Testis (tissue), 3 donors: ENCODE data around the gene MEIOB. TPM values are rescaled to one million over a fixed set of nuclear protein-coding genes. Genes with fewer than 3 reads are reported as not detected.

ENCODE experiments used
- DNase-seq: peaks from one replicate; pipeline ENCODE4 v3.0.0-alpha.2; 2019
- H3K27ac ChIP-seq, 2 donors: fragments of 200-600 bp; sonication (generic); one replicate each; pipeline ENCODE4 v1.5.1; 2019
- H3K27me3 ChIP-seq: fragments of 200-600 bp; sonication (generic); one replicate; pipeline ENCODE4 v1.5.1; 2019
- H3K36me3 ChIP-seq: fragments of 200-600 bp; sonication (generic); one replicate; pipeline ENCODE4 v1.5.1; 2017; ENCODE audit warnings: low read depth; ENCODE audit errors: missing control alignments
- H3K4me1 ChIP-seq: fragments of 200-600 bp; sonication (generic); one replicate; pipeline ENCODE4 v1.5.1; 2019
- H3K4me3 ChIP-seq, 2 donors: fragments of 200-600 bp; sonication (generic); one replicate each; pipeline ENCODE4 v1.5.1; 2017 to 2019
- H3K9me3 ChIP-seq: fragments of 200-600 bp; sonication (generic); one replicate; pipeline ENCODE4 v1.5.1; 2017
- CTCF ChIP-seq, 3 experiments: fragments of 450-650 bp in 2 of 3; fragments of 200-600 bp in 1 of 3; sonication (generic) in 1 of 3; IDR thresholded peaks; one replicate each; pipeline ENCODE4 v1.5.1; 2016 to 2019; ENCODE audit warnings: antibody characterized with exemption in 3 of 3, mild to moderate bottlenecking in 2 of 3, moderate library complexity in 1 of 3
- POLR2A ChIP-seq: fragments of 450-650 bp; IDR thresholded peaks from one replicate; pipeline ENCODE4 v1.6.1; 2017; ENCODE audit warnings: antibody characterized with exemption, mild to moderate bottlenecking, moderate library complexity
- WGBS, 2 donors: methylation state at CpG; one replicate each; pipeline ENCODE4 v1.1.5; 2018; 5-methylcytosine and 5-hydroxymethylcytosine counted together
- intact Hi-C: fragments of 100-400 bp; cut with DNase I; formaldehyde crosslinking; loops from one replicate; pipeline ENCODE4 v1.15.1; 2023; ENCODE audit warnings: low total_unique reads
- polyA plus RNA-seq: library from polyadenylated mRNA; stranded (reverse); fragments of 350-450 nt; fragmentation: Illumina TruSeq; extraction: RNeasy Lipid Tissue Mini Kit (QIAGEN cat#74804); gene quantifications from one replicate; pipeline ENCODE4 v1.2.3, GENCODE V29; 2014; ENCODE audit warnings: low read depth, low replicate concordance; ENCODE audit not compliant: insufficient read depth
- total RNA-seq, 2 donors: library from RNA; depleted of rRNA; stranded (reverse); fragments of >200 nt; gene quantifications; one replicate each; pipeline ENCODE4 v1.2.3, GENCODE V29; 2016

MEIOB gene
- total and polyA plus RNA-seq, 3 donors from 2014 or later: 34.6 to 53.9 (median 53.8) TPM

GRCh38 chr16:1794908-1795666 lies 76.9 kb downstream of the MEIOB start:
- Histone ChIP-seq H3K9me3 (no peaks in the 10 kb centered on the region), H3K4me3 (no peak overlapping the region), H3K4me1 (no peaks in the 10 kb centered on the region), H3K27ac (no peak overlapping the region), H3K27me3 (no peaks in the 10 kb centered on the region), H3K36me3 (no peaks in the 10 kb centered on the region)
- no peak for TF ChIP-seq CTCF (IDR thresholded peaks at IDR 0.05)
- TF ChIP-seq POLR2A: no peak
- WGBS, 2 donors: 83 to 85% methylated on average over 31 to 32 of the region's 32 CpGs
- DNase-seq: no peak
- intact Hi-C loops: no loop called here

- Histone ChIP-seq H3K27me3 (no peaks in the 10 kb centered on the region), H3K27ac (no peak overlapping the region), H3K36me3 (no peaks in the 10 kb centered on the region), H3K9me3 (no peaks in the 10 kb centered on the region), H3K4me1 (no peaks in the 10 kb centered on the region), H3K4me3 (no peak overlapping the region)
- TF ChIP-seq POLR2A (no peak), CTCF (IDR thresholded peaks at IDR 0.05) (no peak)
- 55 to 69% methylated on average over 9 to 18 of the region's 18 CpGs for WGBS, 2 donors
- intact Hi-C loops: no loop called here
- no peak for DNase-seq
Observed at GRCh38 chr16:1794221-1794871, 77.6 kb downstream of the MEIOB start.

- DNase-seq: no peak
- TF ChIP-seq POLR2A: no peak
- TF ChIP-seq CTCF (IDR thresholded peaks at IDR 0.05): no peak
- Histone ChIP-seq H3K9me3 (no peaks in the 10 kb centered on the region), H3K36me3 (no peaks in the 10 kb centered on the region), H3K27me3 (no peaks in the 10 kb centered on the region), H3K4me3 (no peak within 1 kb of the TSS), H3K4me1 (no peaks in the 10 kb centered on the region), H3K27ac (no peak within 1 kb of the TSS)
- WGBS, 2 donors: 57% methylated on average over 25 of the region's 28 CpGs; no CpG with 5 or more reads in 1 of the 2 donors
- intact Hi-C loops: no loop called here
Observed at GRCh38 chr16:1793578-1794220, 78.3 kb downstream of the MEIOB start, which contains the start of gene IGFALS. TSS of gene IGFALS (minus strand) at chr16:1793705. CDS start at chr16:1793652, 53 bp downstream.

DNA sequence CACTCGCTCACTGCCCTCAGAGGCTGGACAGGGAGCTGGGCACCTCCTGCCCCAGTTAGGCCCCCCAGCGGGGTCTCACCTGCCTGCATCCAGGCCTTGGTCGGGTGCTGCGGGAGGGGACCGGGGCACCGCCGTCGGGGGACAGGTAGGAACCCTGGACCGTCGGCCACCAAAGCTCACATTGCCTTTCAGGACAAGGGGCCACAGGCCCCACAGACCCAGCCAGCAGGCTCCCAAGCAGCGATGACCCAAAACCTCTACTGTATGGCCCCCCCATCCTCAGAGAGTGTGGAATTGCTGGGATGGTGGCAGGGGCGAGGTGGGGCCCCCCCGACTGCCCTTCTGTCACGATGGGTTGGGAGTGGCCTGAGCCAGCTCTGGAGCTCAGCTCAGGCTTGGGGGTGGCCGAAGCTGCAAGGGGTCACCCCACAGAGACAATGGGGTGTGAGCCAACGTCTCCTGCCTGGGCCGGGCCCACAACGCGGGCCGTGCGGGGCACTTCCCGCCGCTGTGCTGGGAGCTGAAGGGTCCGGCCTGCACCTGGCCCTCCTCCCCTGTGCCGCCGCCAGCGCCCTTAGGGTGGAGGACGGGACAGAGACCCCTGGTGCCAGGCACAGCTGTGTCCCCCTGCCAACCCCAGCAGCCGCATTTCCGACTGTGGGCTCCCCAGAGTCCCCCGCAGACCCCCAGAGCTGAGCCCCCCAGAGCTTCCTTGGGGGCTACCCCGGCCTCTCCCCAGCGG lies 79.0 kb downstream of the MEIOB start:
- H3K27ac ChIP-seq: no peak overlapping the region
- no peak overlapping the region for H3K4me3 ChIP-seq
- 87 to 91% methylated on average over 3 to 32 of the region's 33 CpGs for WGBS, 2 donors
- H3K27me3 ChIP-seq: no peaks in the 10 kb centered on the region
- TF ChIP-seq POLR2A (no peak), CTCF (IDR thresholded peaks at IDR 0.05) (no peak)
- H3K9me3 ChIP-seq: no peaks in the 10 kb centered on the region
- no peaks in the 10 kb centered on the region for H3K36me3 ChIP-seq
- intact Hi-C loops: no loop called here
- no peak for DNase-seq
- H3K4me1 ChIP-seq: no peaks in the 10 kb centered on the region
